Measurements from ENCODE around the gene TCAIM.
"Not testable (repeated sequence)": the region's sequence is repeated elsewhere in the genome, so short reads cannot be mapped to it uniquely, and the experiment has no call there.

The TCAIM gene

GRCh38 chr3:44346590-44346989 is 8.0 kb downstream of the TCAIM start:
- DNase-seq = not testable (repeated sequence)

- DNase-seq = no peak
Observed at GRCh38 chr3:44348993-44349392, 10.4 kb downstream of the TCAIM start.

- no peak for DNase-seq
Observed at GRCh38 chr3:44353355-44353924, 14.9 kb downstream of the TCAIM start.

GRCh38 chr3:44355362-44356033 is 16.9 kb downstream of the TCAIM start:
- DNase-seq = peak; percentile 96 to 98

GRCh38 chr3:44359146-44359751 is 20.7 kb downstream of the TCAIM start:
- DNase-seq = no peak

GRCh38 chr3:44363591-44363990 is 25.0 kb downstream of the TCAIM start:
- no peak for DNase-seq

- DNase-seq = no peak
Observed at GRCh38 chr3:44365952-44366351, 27.4 kb downstream of the TCAIM start.

- DNase-seq = no peak
Observed at GRCh38 chr3:44375450-44375849, 36.9 kb downstream of the TCAIM start.

- no peak for DNase-seq
Observed at GRCh38 chr3:44387404-44387803, 48.8 kb downstream of the TCAIM start.

- no peak for DNase-seq
Observed at GRCh38 chr3:44392489-44392888, 53.9 kb downstream of the TCAIM start.

GRCh38 chr3:44395714-44396113 is 57.1 kb downstream of the TCAIM start:
- DNase-seq = no peak

- DNase-seq = no peak
Observed at GRCh38 chr3:44396200-44397171, 57.9 kb downstream of the TCAIM start.

GRCh38 chr3:44398271-44398670 is 59.7 kb downstream of the TCAIM start:
- DNase-seq = not testable (repeated sequence)

- DNase-seq = no peak
Observed at GRCh38 chr3:44398853-44399252, 60.3 kb downstream of the TCAIM start.

GRCh38 chr3:44400771-44401170 is 62.2 kb downstream of the TCAIM start:
- no peak for DNase-seq

- DNase-seq = no peak
Observed at GRCh38 chr3:44402548-44402947, 64.0 kb downstream of the TCAIM start.

GRCh38 chr3:44409640-44410410 is 71.3 kb downstream of the TCAIM start:
- no peak for DNase-seq

- no peak for DNase-seq
Observed at GRCh38 chr3:44411031-44411645, 72.6 kb downstream of the TCAIM start.

- DNase-seq = no peak
Observed at GRCh38 chr3:44412365-44412764, 73.8 kb downstream of the TCAIM start.

- no peak for DNase-seq
Observed at GRCh38 chr3:44414517-44415090, 76.0 kb downstream of the TCAIM start.

GRCh38 chr3:44415421-44415820 is 76.9 kb downstream of the TCAIM start:
- DNase-seq = no peak
